ENCODE data around the gene CCIN. TPM values are rescaled to one million over a fixed set of nuclear protein-coding genes. Genes with fewer than 3 reads are reported as not detected.

CCIN gene
- polyA plus RNA-seq, 1 donor, result 0.58 TPM

- no peak for DNase-seq (ENCODE audit: low read depth)
Measured at GRCh38 chr9:36140086-36141084, 28.8 kb upstream of the CCIN start.

GRCh38 chr9:36141288-36141687, 27.9 kb upstream of the CCIN start:
- no peak for DNase-seq (ENCODE audit: low read depth)

- DNase-seq (ENCODE audit: low read depth), result no peak
Measured at GRCh38 chr9:36141761-36142160, 27.4 kb upstream of the CCIN start.

- DNase-seq (ENCODE audit: low read depth), result no peak
Measured at GRCh38 chr9:36142510-36143244, 26.5 kb upstream of the CCIN start.

- no peak for DNase-seq (ENCODE audit: low read depth)
Measured at GRCh38 chr9:36143245-36143641, 25.9 kb upstream of the CCIN start.

GRCh38 chr9:36144309-36145232, 24.6 kb upstream of the CCIN start:
- no peak for DNase-seq (ENCODE audit: low read depth)

GRCh38 chr9:36145970-36146369, 23.2 kb upstream of the CCIN start:
- DNase-seq (ENCODE audit: low read depth), result no peak

GRCh38 chr9:36146651-36147050, 22.5 kb upstream of the CCIN start:
- DNase-seq (ENCODE audit: low read depth), result no peak

GRCh38 chr9:36147441-36148175, 21.6 kb upstream of the CCIN start:
- DNase-seq (ENCODE audit: low read depth), result no peak

GRCh38 chr9:36148311-36149051, 20.7 kb upstream of the CCIN start:
- DNase-seq (ENCODE audit: low read depth), result no peak

- no peak for DNase-seq (ENCODE audit: low read depth)
Measured at GRCh38 chr9:36149197-36149596, 20.0 kb upstream of the CCIN start.

- no peak for DNase-seq (ENCODE audit: low read depth)
Measured at GRCh38 chr9:36150574-36151315, 18.4 kb upstream of the CCIN start.

- no peak for DNase-seq (ENCODE audit: low read depth)
Measured at GRCh38 chr9:36151316-36152210, 17.6 kb upstream of the CCIN start.

- DNase-seq (ENCODE audit: low read depth), result no peak
Measured at GRCh38 chr9:36152741-36153438, 16.3 kb upstream of the CCIN start.

- no peak for DNase-seq (ENCODE audit: low read depth)
Measured at GRCh38 chr9:36153746-36154145, 15.4 kb upstream of the CCIN start.

GRCh38 chr9:36154331-36154952, 14.7 kb upstream of the CCIN start:
- DNase-seq (ENCODE audit: low read depth), result no peak

- no peak for DNase-seq (ENCODE audit: low read depth)
Measured at GRCh38 chr9:36156116-36156515, 13.1 kb upstream of the CCIN start.
